Epithelial cell of esophagus (primary cell): Measurements from ENCODE around the gene B9D1.

Experiments used
- DNase-seq: peaks from one replicate; pipeline ENCODE4 v3.0.0; 2010; ENCODE audit warnings: low read depth
- H3K4me3 ChIP-seq: 2 replicates; pipeline ENCODE4 v1.5.1; 2011; ENCODE audit warnings: mild to moderate bottlenecking, low read length, control low read depth
- CTCF ChIP-seq: IDR thresholded peaks from 2 replicates; pipeline ENCODE4 v1.5.1; 2011; ENCODE audit warnings: low read depth, mild to moderate bottlenecking, low read length, control low read depth, inconsistent platforms; ENCODE audit not compliant: insufficient read depth; ENCODE audit errors: missing control alignments

Gene B9D1

DNA sequence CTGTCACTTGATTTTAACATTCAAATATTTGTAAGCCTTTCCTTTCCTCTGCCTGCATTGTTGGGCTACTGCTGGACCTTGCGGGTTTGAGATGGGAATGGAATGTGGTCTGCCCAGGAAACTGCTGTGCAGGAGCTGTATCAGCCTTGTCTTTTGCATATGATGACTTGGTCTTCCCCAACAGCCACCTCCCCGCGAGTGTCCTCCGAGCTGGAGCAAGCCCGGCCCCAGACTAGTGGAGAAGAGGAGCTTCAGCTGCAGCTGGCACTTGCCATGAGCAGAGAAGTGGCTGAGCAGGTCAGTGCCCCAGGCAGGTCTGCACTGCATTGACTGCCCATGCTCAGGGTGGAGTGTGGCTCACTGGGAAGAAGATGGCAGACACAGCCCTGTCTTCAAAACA is 52.8 kb downstream of the B9D1 start:
- TF ChIP-seq CTCF = no peak
- H3K4me3 ChIP-seq = no peak overlapping the region
- peak; percentile 45 for DNase-seq

- DNase-seq = no peak
- no peak for TF ChIP-seq CTCF
Observed at GRCh38 chr17:19308398-19308797, 54.1 kb downstream of the B9D1 start.

GRCh38 chr17:19307521-19307920 is 55.0 kb downstream of the B9D1 start:
- no peak overlapping the region for H3K4me3 ChIP-seq
- no peak for DNase-seq
- TF ChIP-seq CTCF = no peak

More at GRCh38 chr17:19308398-19308797, 54.1 kb downstream of the B9D1 start:
- H3K4me3 ChIP-seq = no peak overlapping the region

GRCh38 chr17:19306160-19307111 is 56.1 kb downstream of the B9D1 start:
- no peak for DNase-seq
- TF ChIP-seq CTCF = no peak
- H3K4me3 ChIP-seq = no peak overlapping the region

- TF ChIP-seq CTCF = no peak
- no peak overlapping the region for H3K4me3 ChIP-seq
- no peak for DNase-seq
Observed at GRCh38 chr17:19305761-19306159, 56.8 kb downstream of the B9D1 start.

DNA sequence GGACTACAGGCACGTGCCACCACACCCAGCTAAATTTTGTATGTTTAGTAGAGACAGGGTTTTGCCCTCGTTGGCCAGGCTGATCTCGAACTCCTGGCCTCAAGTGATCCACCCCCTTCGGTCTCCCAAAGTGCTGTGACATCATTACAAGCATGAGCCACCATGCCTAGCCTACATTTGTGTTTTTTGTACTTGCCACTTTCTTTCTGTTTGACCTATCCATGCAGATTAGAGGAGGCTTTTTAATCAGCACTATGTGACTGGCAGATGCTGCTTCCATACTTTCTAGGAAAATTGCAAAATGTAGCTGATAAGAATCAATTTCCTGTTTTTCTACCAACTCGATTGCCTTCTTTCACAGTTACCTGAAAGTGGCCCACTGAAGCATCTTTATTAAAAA is 57.3 kb downstream of the B9D1 start:
- no peak overlapping the region for H3K4me3 ChIP-seq
- TF ChIP-seq CTCF = no peak
- DNase-seq = no peak

DNA sequence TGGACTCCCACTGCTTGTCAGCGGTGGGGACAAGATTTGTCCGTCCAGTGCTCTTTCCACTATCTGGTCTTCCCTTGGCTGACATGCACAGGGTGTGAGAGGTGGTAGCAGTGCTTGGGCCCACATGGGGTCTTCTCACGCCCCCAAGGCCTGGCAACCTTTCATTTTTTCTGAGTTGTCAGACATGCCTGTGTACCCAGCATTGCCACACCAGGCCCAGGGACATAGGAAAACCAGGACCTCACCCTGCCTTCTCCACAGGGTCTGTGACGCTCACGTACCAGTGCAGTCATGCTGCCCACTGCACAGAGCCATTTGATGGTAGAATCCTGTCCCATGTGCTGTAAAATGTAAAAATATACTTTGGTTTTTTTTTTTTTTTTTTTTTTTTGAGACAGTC is 57.8 kb downstream of the B9D1 start:
- no peak for DNase-seq
- no peak overlapping the region for H3K4me3 ChIP-seq
- TF ChIP-seq CTCF = no peak
